IMR-90 (cell line): ENCODE data around the gene MUC6. TPM values are rescaled to one million over a fixed set of nuclear protein-coding genes. Genes with fewer than 3 reads are reported as not detected.
A peak's percentile ranks its signal among the peaks of the same experiment; 100 is the strongest.

Source experiments
- ATAC-seq: fragments of 200-7000 bp; cut with Tn5 transposase; 2 replicates; pipeline ENCODE4 v1.9.1; 2020; ENCODE audit warnings: low read depth, mild to moderate bottlenecking, moderate library complexity
- BruUV-seq: library from RNA; stranded (reverse); fragments of 400-500 nt; replicated peaks from 2 replicates; lab custom pipeline; 2021; lab: Mats Ljungman, UMichigan
- CTCF ChIA-PET: fragments of 300-600 bp; formaldehyde crosslinking; extraction: SDS; loops from one replicate; lab custom pipeline; 2021; ENCODE audit warnings: antibody characterized with exemption; lab: Yijun Ruan, JAX
- POLR2A ChIA-PET: fragments of 300-600 bp; sonication (Branson Sonifier 250); formaldehyde crosslinking; loops from one replicate; lab custom pipeline; 2022; ENCODE audit warnings: antibody characterized with exemption; ENCODE audit not compliant: unreplicated experiment; lab: Charles Lee
- DNase-seq: peaks from one replicate; pipeline ENCODE4 v3.0.0; 2013
- H2AFZ ChIP-seq: replicated peaks from 2 replicates; pipeline ENCODE3; 2013; ENCODE audit warnings: low read length, mild to moderate bottlenecking; ENCODE audit not compliant: poor library complexity
- H2AK5ac ChIP-seq: 2 replicates; pipeline ENCODE4 v1.6.1; 2013; ENCODE audit warnings: low read depth, low read length, inconsistent platforms
- H2AK9ac ChIP-seq: replicated peaks from 2 replicates; pipeline ENCODE3; 2013; ENCODE audit warnings: mild to moderate bottlenecking, low read depth, low read length, moderate library complexity; ENCODE audit not compliant: poor library complexity
- H2BK120ac ChIP-seq: 2 replicates; pipeline ENCODE4 v1.6.1; 2013; ENCODE audit warnings: low read depth, low read length, inconsistent platforms
- H2BK15ac ChIP-seq: 3 replicates; pipeline ENCODE4 v1.6.1; 2013; ENCODE audit warnings: low read depth, low read length, inconsistent platforms
- H2BK20ac ChIP-seq: 2 replicates; pipeline ENCODE4 v1.6.1; 2013; ENCODE audit warnings: low read depth, mild to moderate bottlenecking, inconsistent platforms, low read length, moderate library complexity
- H2BK5ac ChIP-seq: 2 replicates; pipeline ENCODE4 v1.6.1; 2013; ENCODE audit warnings: mild to moderate bottlenecking, low read depth, low read length, inconsistent platforms; ENCODE audit not compliant: poor library complexity, severe bottlenecking
- H3K14ac ChIP-seq: replicated peaks from 2 replicates; pipeline ENCODE4 v1.6.1; 2013; ENCODE audit warnings: low read depth, low read length, inconsistent platforms
- H3K18ac ChIP-seq: 2 replicates; pipeline ENCODE4 v1.6.1; 2013; ENCODE audit warnings: low read depth, low read length, control low read depth
- H3K23ac ChIP-seq: 2 replicates; pipeline ENCODE4 v1.6.1; 2013; ENCODE audit warnings: low read depth, low read length, inconsistent platforms
- H3K27ac ChIP-seq: 2 replicates; pipeline ENCODE4 v1.5.1; 2013; ENCODE audit warnings: mild to moderate bottlenecking, control low read depth, low read length; ENCODE audit not compliant: insufficient read depth
- H3K27me3 ChIP-seq: 2 replicates; pipeline ENCODE4 v1.6.1; 2013; ENCODE audit warnings: low read length; ENCODE audit not compliant: control insufficient read depth, insufficient read depth
- H3K36me3 ChIP-seq: 2 replicates; pipeline ENCODE4 v1.6.1; 2013; ENCODE audit warnings: low read length, mixed read lengths; ENCODE audit not compliant: control insufficient read depth, insufficient read depth
- H3K4ac ChIP-seq: 2 replicates; pipeline ENCODE4 v1.6.1; 2013; ENCODE audit warnings: low read depth, low read length, inconsistent platforms
- H3K4me1 ChIP-seq: 2 replicates; pipeline ENCODE4 v1.6.1; 2013; ENCODE audit warnings: low read length, mixed read lengths; ENCODE audit not compliant: control insufficient read depth, insufficient read depth
- H3K4me2 ChIP-seq: 2 replicates; pipeline ENCODE4 v1.6.1; 2013; ENCODE audit warnings: low read depth, mild to moderate bottlenecking, control low read depth, low read length, moderate library complexity
- H3K4me3 ChIP-seq: 2 replicates; pipeline ENCODE4 v1.5.1; 2013; ENCODE audit warnings: low read depth, mild to moderate bottlenecking, control low read depth, low read length, moderate library complexity; ENCODE audit not compliant: insufficient read depth
- H3K56ac ChIP-seq: 2 replicates; pipeline ENCODE4 v1.6.1; 2013; ENCODE audit warnings: low read length, inconsistent platforms; ENCODE audit not compliant: insufficient read depth; ENCODE audit errors: extremely low read depth
- H3K79me1 ChIP-seq, 2 experiments: 2 replicates each; pipeline ENCODE4 v1.6.1; 2013; ENCODE audit warnings: low read length in 2 of 2, inconsistent platforms in 1 of 2, low read depth in 1 of 2
- H3K9ac ChIP-seq: 2 replicates; pipeline ENCODE4 v1.6.1; 2013; ENCODE audit warnings: low read depth, low read length, control low read depth
- H3K9me1 ChIP-seq: 2 replicates; pipeline ENCODE4 v1.6.1; 2013; ENCODE audit warnings: low read length, inconsistent platforms; ENCODE audit not compliant: insufficient read depth
- H3K9me3 ChIP-seq: 2 replicates; pipeline ENCODE4 v1.6.1; 2013; ENCODE audit warnings: low read length; ENCODE audit not compliant: control insufficient read depth, insufficient read depth
- H4K20me1 ChIP-seq: 2 replicates; pipeline ENCODE4 v1.6.1; 2013; ENCODE audit warnings: low read length, inconsistent platforms; ENCODE audit not compliant: insufficient read depth
- H4K5ac ChIP-seq: 2 replicates; pipeline ENCODE4 v1.6.1; 2013; ENCODE audit warnings: mild to moderate bottlenecking, low read depth, low read length, control low read depth
- H4K8ac ChIP-seq, 2 experiments: 2 replicates each; pipeline ENCODE4 v1.6.1; 2013; ENCODE audit warnings: low read depth in 2 of 2, low read length in 2 of 2, control low read depth in 1 of 2, inconsistent platforms in 1 of 2
- H4K91ac ChIP-seq: 2 replicates; pipeline ENCODE4 v1.6.1; 2013; ENCODE audit warnings: low read depth, low read length, inconsistent platforms; ENCODE audit not compliant: insufficient read depth
- BHLHE40 ChIP-seq: fragments of 150-350 bp; IDR thresholded peaks from 2 replicates; pipeline ENCODE4 v1.6.1; 2016; ENCODE audit warnings: mild to moderate bottlenecking, low read depth, low read length
- CEBPB ChIP-seq: IDR thresholded peaks from 2 replicates; pipeline ENCODE4 v1.6.1; 2012; ENCODE audit warnings: low read depth, low read length, improper control_type of control experiment
- CHD1 ChIP-seq: IDR thresholded peaks from 2 replicates; pipeline ENCODE4 v1.6.1; 2012; ENCODE audit warnings: low read depth, low read length, improper control_type of control experiment
- ELK1 ChIP-seq: fragments of 150-350 bp; IDR thresholded peaks from 2 replicates; pipeline ENCODE4 v1.6.1; 2016; ENCODE audit warnings: low read depth, mild to moderate bottlenecking, low read length, moderate library complexity, borderline replicate concordance
- MAFK ChIP-seq: IDR thresholded peaks from 2 replicates; pipeline ENCODE4 v1.6.1; 2012; ENCODE audit warnings: low read depth, low read length, improper control_type of control experiment
- MAZ ChIP-seq: IDR thresholded peaks from 2 replicates; pipeline ENCODE4 v1.6.1; 2012; ENCODE audit warnings: low read depth, mild to moderate bottlenecking, low read length, improper control_type of control experiment, moderate library complexity, borderline replicate concordance
- MXI1 ChIP-seq: IDR thresholded peaks from 2 replicates; pipeline ENCODE4 v1.6.1; 2012; ENCODE audit warnings: low read depth, mild to moderate bottlenecking, low read length, moderate library complexity, borderline replicate concordance
- NFE2L2 ChIP-seq: fragments of 150-350 bp; IDR thresholded peaks from 2 replicates; pipeline ENCODE4 v1.6.1; 2016; ENCODE audit warnings: low read depth, mild to moderate bottlenecking, low read length
- POLR2A ChIP-seq: IDR thresholded peaks from 2 replicates; pipeline ENCODE4 v1.6.1; 2012; ENCODE audit warnings: mild to moderate bottlenecking, low read depth, low read length
- RAD21 ChIP-seq: IDR thresholded peaks from 2 replicates; pipeline ENCODE4 v1.6.1; 2012; ENCODE audit warnings: low read length, improper control_type of control experiment
- RCOR1 ChIP-seq: IDR thresholded peaks from 2 replicates; pipeline ENCODE4 v1.6.1; 2012; ENCODE audit warnings: mild to moderate bottlenecking, low read length, improper control_type of control experiment; ENCODE audit not compliant: insufficient replicate concordance
- RFX5 ChIP-seq: IDR thresholded peaks from 2 replicates; pipeline ENCODE4 v1.8.0; 2012; ENCODE audit warnings: low read depth, mild to moderate bottlenecking, low read length, moderate library complexity
- USF2 ChIP-seq: fragments of 150-350 bp; IDR thresholded peaks from 2 replicates; pipeline ENCODE4 v1.6.1; 2017; ENCODE audit warnings: mild to moderate bottlenecking, antibody characterized with exemption, low read length, low read depth
- WGBS, 2 experiments: methylation state at CpG; one replicate each; pipeline versions ENCODE4 v1.1.5 to v1.1.7; 2013; ENCODE audit warnings: missing lambda C conversion rate in 2 of 2; ENCODE audit not compliant: insufficient read length in 1 of 2; ENCODE audit errors: extremely low coverage in 2 of 2; 5-methylcytosine and 5-hydroxymethylcytosine counted together
- dilution Hi-C: fragments of 300-500 bp; cut with HindIII; formaldehyde crosslinking; loops from one replicate; pipeline ENCODE4 v1.14.3; 2018; ENCODE audit warnings: low sequenced_read_pairs; ENCODE audit not compliant: unreplicated experiment
- in situ Hi-C: fragments of 300-500 bp; cut with MboI; formaldehyde crosslinking; loops from 3 replicates; pipeline ENCODE4 v1.14.3; 2019; ENCODE audit warnings: low sequenced_read_pairs, inconsistent platforms, mixed read lengths
- intact Hi-C: fragments of 100-400 bp; cut with micrococcal nuclease; formaldehyde crosslinking; loops from 2 replicates; pipeline ENCODE4 v1.10.0; 2022
- polyA plus RNA-seq, 3 experiments: library from polyadenylated mRNA; depleted of rRNA; stranded (reverse); fragments of >200 nt; gene quantifications; 2 replicates each; pipeline ENCODE4 v1.2.3, GENCODE V29; 2012; ENCODE audit warnings: low replicate concordance in 1 of 3
- total RNA-seq: library from RNA; depleted of rRNA; stranded (reverse); fragments of >200 nt; gene quantifications from 2 replicates; pipeline ENCODE4 v1.2.3, GENCODE V29; 2012

The MUC6 gene
- total and polyA plus RNA-seq, 2 of the 4 experiments (the other 2 are of a cell fraction) = not detected

- ChIA-PET POLR2A (no interaction called here), CTCF (no interaction called here)
- BruUV-seq = no TSS peak
- H2AK5ac ChIP-seq = no peak overlapping the region
- ATAC-seq = peak; percentile 35
- H4K5ac ChIP-seq = no peak overlapping the region
- H3K9ac ChIP-seq = no peak overlapping the region
- H2BK5ac ChIP-seq = no peak overlapping the region
- no peaks in the 10 kb centered on the region for H3K9me3 ChIP-seq
- no peaks in the 10 kb centered on the region for H3K9me1 ChIP-seq
- no peak overlapping the region for H2BK20ac ChIP-seq
- no peaks in the 10 kb centered on the region for H3K36me3 ChIP-seq
- 43% methylated on average over 15 of the region's 25 CpGs; no CpG with 5 or more reads in 1 of the 2 experiments for WGBS, 2 experiments
- DNase-seq = no peak
- no peak overlapping the region for H4K8ac ChIP-seq
- no peak overlapping the region for H3K4me3 ChIP-seq
- peaks cover 7% of the 10 kb centered on the region; the same call in 1 of the 2 replicates for H3K27me3 ChIP-seq
- H3K18ac ChIP-seq = no peak overlapping the region
- no peak overlapping the region for H2BK120ac ChIP-seq
- dilution Hi-C loops = no loop called here
- H2BK15ac ChIP-seq = no peak overlapping the region
- no peak overlapping the region for H3K27ac ChIP-seq
- H4K91ac ChIP-seq = no peak overlapping the region
- no peak overlapping the region for H3K23ac ChIP-seq
- H3K4me2 ChIP-seq = no peak overlapping the region
- H3K14ac ChIP-seq = no peak overlapping the region
- peaks cover 5% of the 10 kb centered on the region; the same call in 1 of the 2 replicates for H3K4me1 ChIP-seq
- in situ Hi-C loops = no loop called here
- no peak overlapping the region for H2AK9ac ChIP-seq
- intact Hi-C loops = loop anchor here (10.0 kb wide), 1 partner anchor 210 kb away; the partner anchor contains the start of genes POLR2L and TSPAN4
- no peaks in the 10 kb centered on the region for H4K20me1 ChIP-seq
- peak overlapping the region; percentile 1 for H2AFZ ChIP-seq
- no peak overlapping the region for H3K56ac ChIP-seq
- H3K4ac ChIP-seq = no peak overlapping the region
- H3K79me1 ChIP-seq = no peaks in the 10 kb centered on the region
- no peak for TF ChIP-seq ELK1
- TF ChIP-seq MAFK = no peak
- no peak for TF ChIP-seq RAD21
- no peak for TF ChIP-seq MXI1
- no peak for TF ChIP-seq POLR2A
- TF ChIP-seq BHLHE40 = no peak
- no peak for TF ChIP-seq NFE2L2
- no peak for TF ChIP-seq RCOR1
- no peak for TF ChIP-seq CHD1
- no peak for TF ChIP-seq CEBPB
- no peak for TF ChIP-seq USF2
- no peak for TF ChIP-seq RFX5
- TF ChIP-seq MAZ = no peak
Observed at GRCh38 chr11:1054143-1055108, 17.9 kb upstream of the MUC6 start.
